ENCODE results near the gene ATXN10.

ATXN10 gene

GRCh38 chr22:45865561-45866125 lies 194.0 kb downstream of the ATXN10 start:
- TF ChIP-seq POLR2AphosphoS5 (IDR thresholded peaks at IDR 0.05; ENCODE audit: low read depth, low read length) = no peak
- TF ChIP-seq TAF1 (IDR thresholded peaks at IDR 0.05; ENCODE audit: borderline replicate concordance, insufficient read depth, low read length) = no peak
- TF ChIP-seq REST (IDR thresholded peaks at IDR 0.05; ENCODE audit: insufficient read depth in 1 of 2, low read depth in 2 of 2, low read length in 2 of 2) = no peak
- no peak for TF ChIP-seq FOXP2 (optimal IDR thresholded peaks at IDR 0.05; ENCODE audit: borderline replicate concordance, extremely low read depth, extremely low read length, insufficient read depth)
- TF ChIP-seq SIN3A (IDR thresholded peaks at IDR 0.05; ENCODE audit: borderline replicate concordance, insufficient read depth, low read length) = no peak

- no peak for TF ChIP-seq TAF1 (IDR thresholded peaks at IDR 0.05; ENCODE audit: borderline replicate concordance, insufficient read depth, low read length)
These were observed 194.6 kb downstream of the ATXN10 start for GRCh38 chr22:45866126-45866645.

GRCh38 chr22:45866646-45867117 lies 195.0 kb downstream of the ATXN10 start:
- no peak for TF ChIP-seq REST (IDR thresholded peaks at IDR 0.05; ENCODE audit: insufficient read depth in 1 of 2, low read depth in 2 of 2, low read length in 2 of 2)
- TF ChIP-seq FOXP2 (optimal IDR thresholded peaks at IDR 0.05; ENCODE audit: borderline replicate concordance, extremely low read depth, extremely low read length, insufficient read depth) = no peak
- no peak for TF ChIP-seq SIN3A (IDR thresholded peaks at IDR 0.05; ENCODE audit: borderline replicate concordance, insufficient read depth, low read length)
- no peak for TF ChIP-seq POLR2AphosphoS5 (IDR thresholded peaks at IDR 0.05; ENCODE audit: low read depth, low read length)
- TF ChIP-seq TAF1 (IDR thresholded peaks at IDR 0.05; ENCODE audit: borderline replicate concordance, insufficient read depth, low read length) = no peak

GRCh38 chr22:45867118-45867905 lies 195.7 kb downstream of the ATXN10 start:
- TF ChIP-seq TAF1 (IDR thresholded peaks at IDR 0.05; ENCODE audit: borderline replicate concordance, insufficient read depth, low read length) (no peak), REST (IDR thresholded peaks at IDR 0.05; ENCODE audit: insufficient read depth in 1 of 2, low read depth in 2 of 2, low read length in 2 of 2) (no peak), SIN3A (IDR thresholded peaks at IDR 0.05; ENCODE audit: borderline replicate concordance, insufficient read depth, low read length) (no peak), POLR2AphosphoS5 (IDR thresholded peaks at IDR 0.05; ENCODE audit: low read depth, low read length) (no peak), FOXP2 (optimal IDR thresholded peaks at IDR 0.05; ENCODE audit: borderline replicate concordance, extremely low read depth, extremely low read length, insufficient read depth) (no peak)

GRCh38 chr22:45867906-45868555 lies 196.4 kb downstream of the ATXN10 start:
- no peak for TF ChIP-seq TAF1 (IDR thresholded peaks at IDR 0.05; ENCODE audit: borderline replicate concordance, insufficient read depth, low read length)
- TF ChIP-seq FOXP2 (optimal IDR thresholded peaks at IDR 0.05; ENCODE audit: borderline replicate concordance, extremely low read depth, extremely low read length, insufficient read depth) = no peak
- TF ChIP-seq REST (IDR thresholded peaks at IDR 0.05; ENCODE audit: insufficient read depth in 1 of 2, low read depth in 2 of 2, low read length in 2 of 2) = no peak
- no peak for TF ChIP-seq SIN3A (IDR thresholded peaks at IDR 0.05; ENCODE audit: borderline replicate concordance, insufficient read depth, low read length)
- no peak for TF ChIP-seq POLR2AphosphoS5 (IDR thresholded peaks at IDR 0.05; ENCODE audit: low read depth, low read length)

Measured in PFSK-1 (cell line).